Measurements from ENCODE around the gene PIP5K1B. TPM values are rescaled to one million over a fixed set of nuclear protein-coding genes. Genes with fewer than 3 reads are reported as not detected.

PIP5K1B gene
- total and polyA plus RNA-seq, 10 of the 15 experiments (the other 5 are each of a cell fraction or from before 2014, with no cell fraction given): 6.8 to 16.3 (median 10.6) TPM

GRCh38 chr9:68873179-68873578, 168.1 kb downstream of the PIP5K1B start:
- Histone ChIP-seq H3K9ac (ENCODE audit: control insufficient read depth, insufficient read depth, low read length) (no peak overlapping the region), H2AFZ (ENCODE audit: control insufficient read depth, low read depth, low read length) (no peak overlapping the region), H3K36me3 (ENCODE audit: control insufficient read depth in 2 of 2, insufficient read depth in 2 of 2, low read length in 1 of 2) (0 out of 4 replicates have a peak, but pooled peaks cover 0 to 2% of the 10 kb centered on the region in 2 experiments), H3K9me3 (replicated peaks; ENCODE audit: control insufficient read depth, insufficient read depth, low read length) (no peaks in the 10 kb centered on the region), H3K27me3 (replicated peaks in 1 of 2; ENCODE audit: control insufficient read depth in 2 of 2, insufficient read depth in 2 of 2, low read length in 1 of 2) (no peaks in the 10 kb centered on the region), H3K79me2 (ENCODE audit: control insufficient read depth, insufficient read depth, low read length) (no peaks in the 10 kb centered on the region), H3K4me2 (ENCODE audit: control insufficient read depth, insufficient read depth) (no peak overlapping the region), H3K4me3 (no peak overlapping the region), H3K27ac (ENCODE audit: control insufficient read depth, insufficient read depth) (no peak overlapping the region), H4K20me1 (ENCODE audit: control insufficient read depth, insufficient read depth) (no peaks in the 10 kb centered on the region), H3K4me1 (ENCODE audit: control insufficient read depth, insufficient read depth, low read length) (no peaks in the 10 kb centered on the region)
- intact Hi-C loops (cut with micrococcal nuclease; ENCODE audit: unreplicated experiment) (no loop called here), in situ Hi-C loops (cut with MboI) (no loop called here)
- BruUV-seq (replicated peaks): no TSS peak
- ChIA-PET CTCF (interaction anchor here (0.6 to 0.9 kb wide), 2 partner anchors 30 to 76 kb away, joined by 3 to 4 read pairs; no protein-coding TSS in a partner anchor), POLR2A (interaction anchor here (0.6 kb wide), 1 partner anchor 123 kb away, joined by 3 read pairs; no protein-coding TSS in a partner anchor), RAD21 (ENCODE audit: unreplicated experiment) (interaction anchor here (0.7 kb wide), 1 partner anchor 91 kb away, joined by 3 read pairs; no protein-coding TSS in a partner anchor), SMC1A (ENCODE audit: uncharacterized antibody, unreplicated experiment) (interaction anchor here (0.8 kb wide), 1 partner anchor 165 kb away, joined by 3 read pairs; no protein-coding TSS in a partner anchor)
- FAIRE-seq: no peak
- no peak for DNase-seq (ENCODE audit: low read depth, low spot score)
- WGBS (ENCODE audit: insufficient coverage, insufficient replicate concordance, low lambda C conversion rate, missing lambda C conversion rate): 96% methylated on average over 6 of the region's 6 CpGs
- ATAC-seq: no peak
- TF ChIP-seq LARP7 (IDR thresholded peaks at IDR 0.05) (no peak), SPI1 (IDR thresholded peaks at IDR 0.05; ENCODE audit: borderline replicate concordance, insufficient read depth, low read depth, low read length) (no peak), WRNIP1 (IDR thresholded peaks at IDR 0.05; ENCODE audit: borderline replicate concordance, low read depth, low read length) (no peak), NRF1 (conservative IDR thresholded peaks at IDR 0.05; ENCODE audit: low read depth, low read length) (no peak), KDM1A (IDR thresholded peaks at IDR 0.05; ENCODE audit: borderline replicate concordance) (no peak), BCL11A (IDR thresholded peaks at IDR 0.05; ENCODE audit: low read depth, low read length) (no peak), SUZ12 (IDR thresholded peaks at IDR 0.05; ENCODE audit: unreplicated experiment) (no peak), SP1 (IDR thresholded peaks at IDR 0.05; ENCODE audit: low read depth, low read length) (no peak), CEBPZ (IDR thresholded peaks at IDR 0.05; ENCODE audit: low read depth, low read length) (no peak), NKRF (conservative IDR thresholded peaks at IDR 0.05) (no peak), ETV6 (conservative IDR thresholded peaks at IDR 0.05 in 1 of 2, IDR thresholded peaks at IDR 0.05 in 1 of 2; ENCODE audit: borderline replicate concordance in 1 of 2, low read depth in 1 of 2) (no peak), POLR2A (IDR thresholded peaks at IDR 0.05; ENCODE audit: low read depth, low read length) (no peak)
- TF ChIP-seq, protein P1, sequence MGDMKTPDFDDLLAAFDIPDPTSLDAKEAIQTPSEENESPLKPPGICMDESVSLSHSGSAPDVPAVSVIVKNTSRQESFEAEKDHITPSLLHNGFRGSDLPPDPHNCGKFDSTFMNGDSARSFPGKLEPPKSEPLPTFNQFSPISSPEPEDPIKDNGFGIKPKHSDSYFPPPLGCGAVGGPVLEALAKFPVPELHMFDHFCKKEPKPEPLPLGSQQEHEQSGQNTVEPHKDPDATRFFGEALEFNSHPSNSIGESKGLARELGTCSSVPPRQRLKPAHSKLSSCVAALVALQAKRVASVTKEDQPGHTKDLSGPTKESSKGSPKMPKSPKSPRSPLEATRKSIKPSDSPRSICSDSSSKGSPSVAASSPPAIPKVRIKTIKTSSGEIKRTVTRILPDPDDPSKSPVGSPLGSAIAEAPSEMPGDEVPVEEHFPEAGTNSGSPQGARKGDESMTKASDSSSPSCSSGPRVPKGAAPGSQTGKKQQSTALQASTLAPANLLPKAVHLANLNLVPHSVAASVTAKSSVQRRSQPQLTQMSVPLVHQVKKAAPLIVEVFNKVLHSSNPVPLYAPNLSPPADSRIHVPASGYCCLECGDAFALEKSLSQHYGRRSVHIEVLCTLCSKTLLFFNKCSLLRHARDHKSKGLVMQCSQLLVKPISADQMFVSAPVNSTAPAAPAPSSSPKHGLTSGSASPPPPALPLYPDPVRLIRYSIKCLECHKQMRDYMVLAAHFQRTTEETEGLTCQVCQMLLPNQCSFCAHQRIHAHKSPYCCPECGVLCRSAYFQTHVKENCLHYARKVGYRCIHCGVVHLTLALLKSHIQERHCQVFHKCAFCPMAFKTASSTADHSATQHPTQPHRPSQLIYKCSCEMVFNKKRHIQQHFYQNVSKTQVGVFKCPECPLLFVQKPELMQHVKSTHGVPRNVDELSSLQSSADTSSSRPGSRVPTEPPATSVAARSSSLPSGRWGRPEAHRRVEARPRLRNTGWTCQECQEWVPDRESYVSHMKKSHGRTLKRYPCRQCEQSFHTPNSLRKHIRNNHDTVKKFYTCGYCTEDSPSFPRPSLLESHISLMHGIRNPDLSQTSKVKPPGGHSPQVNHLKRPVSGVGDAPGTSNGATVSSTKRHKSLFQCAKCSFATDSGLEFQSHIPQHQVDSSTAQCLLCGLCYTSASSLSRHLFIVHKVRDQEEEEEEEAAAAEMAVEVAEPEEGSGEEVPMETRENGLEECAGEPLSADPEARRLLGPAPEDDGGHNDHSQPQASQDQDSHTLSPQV (IDR thresholded peaks at IDR 0.05): no peak
- TF ChIP-seq, protein P2, sequence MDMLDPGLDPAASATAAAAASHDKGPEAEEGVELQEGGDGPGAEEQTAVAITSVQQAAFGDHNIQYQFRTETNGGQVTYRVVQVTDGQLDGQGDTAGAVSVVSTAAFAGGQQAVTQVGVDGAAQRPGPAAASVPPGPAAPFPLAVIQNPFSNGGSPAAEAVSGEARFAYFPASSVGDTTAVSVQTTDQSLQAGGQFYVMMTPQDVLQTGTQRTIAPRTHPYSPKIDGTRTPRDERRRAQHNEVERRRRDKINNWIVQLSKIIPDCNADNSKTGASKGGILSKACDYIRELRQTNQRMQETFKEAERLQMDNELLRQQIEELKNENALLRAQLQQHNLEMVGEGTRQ (IDR thresholded peaks at IDR 0.05; ENCODE audit: borderline replicate concordance, low read depth, low read length): no peak
